Measurements from ENCODE around the gene IGSF9B.

The IGSF9B gene

DNA sequence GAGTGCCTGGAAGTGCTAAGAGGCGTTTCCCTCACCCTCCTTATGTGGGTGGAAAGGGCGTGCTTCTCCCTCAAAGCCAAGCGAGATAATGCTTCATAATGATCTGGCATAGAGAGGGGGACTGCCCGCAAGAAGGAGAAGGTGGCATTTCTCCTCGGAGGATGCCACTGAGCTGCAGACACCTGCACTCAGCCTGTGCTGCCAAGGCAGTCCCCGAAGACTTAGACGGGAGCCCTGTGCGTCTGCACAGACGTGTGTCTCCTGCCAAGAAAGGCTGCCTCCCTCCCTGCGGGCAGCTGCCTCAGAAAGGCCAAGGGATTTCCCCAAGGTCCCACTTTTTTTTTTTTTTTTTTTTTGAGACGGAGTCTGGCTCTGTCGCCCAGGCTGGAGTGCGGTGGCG is 63.4 kb downstream of the IGSF9B start:
- FAIRE-seq (no peak), DNase-seq (ENCODE audit: insufficient read length, low spot score) (no peak)
- no peak for TF ChIP-seq POLR2A (IDR thresholded peaks at IDR 0.05; ENCODE audit: low read depth, low read length)
- no peak for TF ChIP-seq POLR2AphosphoS5 (IDR thresholded peaks at IDR 0.05; ENCODE audit: low read depth, low read length)
- no peak for TF ChIP-seq PAX5 (IDR thresholded peaks at IDR 0.05; ENCODE audit: insufficient read depth, low read length, severe bottlenecking)
- TF ChIP-seq TAF1 (IDR thresholded peaks at IDR 0.05; ENCODE audit: low read depth, low read length): no peak
- TF ChIP-seq SPI1 (IDR thresholded peaks at IDR 0.05; ENCODE audit: low read depth, low read length): no peak
- no peak for TF ChIP-seq POU2F2 (IDR thresholded peaks at IDR 0.05; ENCODE audit: low read depth, low read length)

DNA sequence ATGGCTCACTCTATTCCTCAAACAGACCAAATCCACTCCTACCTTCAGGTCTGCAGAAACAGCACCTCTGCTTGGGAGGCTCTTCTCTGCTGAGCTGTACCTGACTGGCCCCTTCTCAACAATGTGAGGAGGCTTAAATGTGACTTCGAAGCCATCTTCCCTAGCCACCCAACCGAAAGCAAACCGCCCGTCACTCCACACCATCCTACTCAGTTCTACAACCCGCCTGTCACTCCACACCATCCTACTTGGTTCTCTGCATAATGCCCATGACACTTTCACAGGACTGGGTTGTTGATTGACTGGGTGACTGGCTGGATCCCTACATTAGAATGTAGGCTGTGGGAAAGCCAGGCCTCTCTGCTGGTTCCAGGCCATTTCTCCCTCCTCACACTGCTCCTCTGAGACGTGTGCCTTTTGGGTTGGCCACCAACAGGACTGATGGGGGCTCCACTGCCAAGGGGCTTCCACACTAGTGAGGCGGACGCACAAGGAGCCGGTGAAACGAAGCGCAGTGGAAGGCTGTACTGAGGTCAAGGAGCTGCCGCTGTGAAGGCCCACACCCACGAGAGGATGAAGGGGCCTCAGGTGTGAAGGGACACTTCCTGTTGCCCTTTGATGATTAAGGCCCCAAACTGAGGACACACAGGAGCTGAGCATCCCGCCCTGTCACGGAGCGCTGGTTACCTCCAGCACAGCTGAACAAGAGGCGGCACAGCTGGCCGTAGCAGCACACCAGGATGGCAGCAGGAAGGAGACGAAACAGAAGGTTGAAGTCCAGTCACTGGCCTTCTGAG is 64.0 kb downstream of the IGSF9B start:
- DNase-seq (ENCODE audit: insufficient read length, low spot score) (no peak), FAIRE-seq (no peak)
- TF ChIP-seq TAF1 (IDR thresholded peaks at IDR 0.05; ENCODE audit: low read depth, low read length) (no peak), PAX5 (IDR thresholded peaks at IDR 0.05; ENCODE audit: insufficient read depth, low read length, severe bottlenecking) (no peak), POLR2AphosphoS5 (IDR thresholded peaks at IDR 0.05; ENCODE audit: low read depth, low read length) (no peak), POU2F2 (IDR thresholded peaks at IDR 0.05; ENCODE audit: low read depth, low read length) (no peak), POLR2A (IDR thresholded peaks at IDR 0.05; ENCODE audit: low read depth, low read length) (no peak), SPI1 (IDR thresholded peaks at IDR 0.05; ENCODE audit: low read depth, low read length) (no peak)

DNA sequence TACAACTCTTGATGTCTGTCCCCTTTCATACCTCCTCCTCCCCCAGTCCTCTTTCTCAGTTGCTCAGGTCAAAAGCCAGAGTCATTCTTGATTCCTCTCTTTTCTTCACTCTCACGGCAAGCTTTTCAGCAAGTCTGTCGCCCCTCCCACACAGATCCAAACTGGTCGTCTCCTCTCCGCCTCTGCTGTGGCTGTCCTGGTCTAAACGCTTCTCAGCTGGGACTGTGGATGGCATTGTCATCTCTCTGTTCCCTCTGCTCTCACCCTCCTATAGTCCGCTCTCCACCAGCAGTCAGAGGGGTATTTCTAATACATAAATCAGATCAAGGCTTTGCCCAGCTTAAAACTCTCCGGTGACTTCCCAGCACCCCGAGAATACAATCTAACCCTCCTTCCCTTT is 64.6 kb downstream of the IGSF9B start:
- no peak for DNase-seq (ENCODE audit: insufficient read length, low spot score)
- TF ChIP-seq TAF1 (IDR thresholded peaks at IDR 0.05; ENCODE audit: low read depth, low read length) (no peak), SPI1 (IDR thresholded peaks at IDR 0.05; ENCODE audit: low read depth, low read length) (no peak), POLR2AphosphoS5 (IDR thresholded peaks at IDR 0.05; ENCODE audit: low read depth, low read length) (no peak), POLR2A (IDR thresholded peaks at IDR 0.05; ENCODE audit: low read depth, low read length) (no peak), PAX5 (IDR thresholded peaks at IDR 0.05; ENCODE audit: insufficient read depth, low read length, severe bottlenecking) (no peak), POU2F2 (IDR thresholded peaks at IDR 0.05; ENCODE audit: low read depth, low read length) (no peak)
- FAIRE-seq: no peak

DNA sequence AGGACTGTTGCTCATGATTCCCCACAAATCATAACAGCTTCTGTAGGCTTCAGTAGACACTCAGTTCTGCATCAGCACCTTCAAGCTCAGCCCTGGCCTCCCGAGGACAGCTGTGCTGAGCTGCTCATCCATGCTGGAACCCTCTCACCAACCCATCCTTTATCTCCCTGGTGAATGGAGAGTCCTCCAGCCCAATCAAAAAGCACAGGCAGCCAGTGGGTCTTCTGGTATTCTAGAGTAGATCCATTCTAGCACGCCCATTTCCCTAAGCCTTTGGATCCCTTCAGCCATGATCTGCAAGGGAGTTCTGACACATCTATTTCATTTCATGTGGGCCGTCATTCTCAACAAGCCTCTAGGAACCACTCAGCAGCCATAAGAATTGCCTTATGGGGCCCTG is 66.9 kb downstream of the IGSF9B start:
- no peak for FAIRE-seq
- no peak for DNase-seq (ENCODE audit: insufficient read length, low spot score)
- TF ChIP-seq POLR2A (IDR thresholded peaks at IDR 0.05; ENCODE audit: low read depth, low read length): no peak
- no peak for TF ChIP-seq POLR2AphosphoS5 (IDR thresholded peaks at IDR 0.05; ENCODE audit: low read depth, low read length)
- TF ChIP-seq SPI1 (IDR thresholded peaks at IDR 0.05; ENCODE audit: low read depth, low read length): no peak
- no peak for TF ChIP-seq TAF1 (IDR thresholded peaks at IDR 0.05; ENCODE audit: low read depth, low read length)
- TF ChIP-seq POU2F2 (IDR thresholded peaks at IDR 0.05; ENCODE audit: low read depth, low read length): no peak
- no peak for TF ChIP-seq PAX5 (IDR thresholded peaks at IDR 0.05; ENCODE audit: insufficient read depth, low read length, severe bottlenecking)

DNA sequence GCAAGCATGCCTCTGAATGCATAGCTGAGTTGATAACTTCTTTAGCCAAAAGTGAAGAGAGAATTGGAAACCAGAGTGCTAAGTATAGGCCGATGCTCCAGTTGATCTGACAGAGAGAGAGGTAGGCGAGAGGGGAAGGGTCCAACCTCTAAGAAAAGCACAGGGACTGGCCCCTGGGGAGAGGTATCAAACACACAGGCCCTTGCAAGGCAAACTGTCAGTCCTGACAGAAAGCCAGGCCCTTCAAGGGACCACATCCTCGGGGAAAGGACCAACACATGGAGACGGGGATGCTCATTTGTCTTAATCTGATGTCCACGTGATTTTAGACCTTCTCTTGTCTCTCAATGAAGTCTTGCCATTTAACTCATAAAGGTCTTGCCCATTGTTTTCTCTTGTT is 67.6 kb downstream of the IGSF9B start:
- DNase-seq (ENCODE audit: insufficient read length, low spot score): no peak
- FAIRE-seq: no peak
- TF ChIP-seq POLR2A (IDR thresholded peaks at IDR 0.05; ENCODE audit: low read depth, low read length) (no peak), TAF1 (IDR thresholded peaks at IDR 0.05; ENCODE audit: low read depth, low read length) (no peak), SPI1 (IDR thresholded peaks at IDR 0.05; ENCODE audit: low read depth, low read length) (no peak), POLR2AphosphoS5 (IDR thresholded peaks at IDR 0.05; ENCODE audit: low read depth, low read length) (no peak), PAX5 (IDR thresholded peaks at IDR 0.05; ENCODE audit: insufficient read depth, low read length, severe bottlenecking) (no peak), POU2F2 (IDR thresholded peaks at IDR 0.05; ENCODE audit: low read depth, low read length) (no peak)

DNA sequence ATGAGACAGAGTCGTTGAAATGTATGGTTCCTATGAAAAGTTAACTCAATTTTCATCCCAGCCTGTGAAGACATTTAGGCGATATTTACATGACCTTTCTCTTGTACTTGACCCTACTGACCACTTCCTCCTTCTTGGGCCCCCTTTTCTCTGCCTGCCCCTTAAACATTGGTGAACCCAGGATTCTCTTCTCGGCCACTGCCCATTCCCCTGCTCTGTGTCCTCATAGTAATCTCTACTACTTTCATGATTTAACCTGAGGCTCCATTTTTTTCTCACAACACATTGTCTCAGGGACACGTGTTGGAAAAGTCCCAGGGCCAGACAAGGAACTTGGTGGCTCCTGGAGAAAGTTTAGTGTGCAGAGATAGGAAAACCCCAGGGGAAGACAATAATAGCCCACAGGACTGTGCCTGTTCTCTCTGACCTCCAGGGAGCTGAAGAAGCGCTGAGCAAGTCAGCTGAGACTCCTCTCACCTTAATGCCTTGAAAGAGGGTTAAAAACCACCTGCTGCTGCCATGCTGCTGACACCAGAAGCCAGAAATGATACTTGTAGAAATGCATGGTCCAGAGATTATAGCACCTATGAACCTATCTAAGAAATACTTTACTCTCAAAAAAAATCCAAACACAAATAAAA is 69.0 kb downstream of the IGSF9B start:
- no peak for FAIRE-seq
- TF ChIP-seq TAF1 (IDR thresholded peaks at IDR 0.05; ENCODE audit: low read depth, low read length) (no peak), SPI1 (IDR thresholded peaks at IDR 0.05; ENCODE audit: low read depth, low read length) (peak; percentile 45; the same call in 1 of the 2 replicates)
- no peak for DNase-seq (ENCODE audit: insufficient read length, low spot score)

DNA sequence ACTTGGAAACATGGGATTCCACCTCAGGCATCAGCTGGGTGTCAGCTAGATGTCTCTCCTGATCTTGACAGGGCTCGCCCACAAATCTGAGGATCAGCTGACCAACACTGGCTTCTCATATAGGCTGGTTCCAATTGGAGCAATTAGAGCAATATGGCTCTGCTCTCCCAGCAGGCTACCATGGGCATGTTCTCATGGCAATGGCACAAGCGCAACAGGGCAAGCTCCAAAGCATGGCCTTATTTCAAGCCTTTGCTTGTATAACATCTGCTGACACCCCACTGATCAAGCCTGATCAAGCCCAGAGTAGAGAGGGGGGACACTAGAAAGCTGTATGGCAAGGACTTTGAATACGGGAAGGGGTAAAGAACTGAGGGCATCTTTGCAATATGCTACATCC is 70.7 kb downstream of the IGSF9B start:
- TF ChIP-seq POLR2AphosphoS5 (IDR thresholded peaks at IDR 0.05; ENCODE audit: low read depth, low read length) (no peak), PAX5 (IDR thresholded peaks at IDR 0.05; ENCODE audit: insufficient read depth, low read length, severe bottlenecking) (no peak), SPI1 (IDR thresholded peaks at IDR 0.05; ENCODE audit: low read depth, low read length) (no peak), TAF1 (IDR thresholded peaks at IDR 0.05; ENCODE audit: low read depth, low read length) (no peak), POU2F2 (IDR thresholded peaks at IDR 0.05; ENCODE audit: low read depth, low read length) (no peak), POLR2A (IDR thresholded peaks at IDR 0.05; ENCODE audit: low read depth, low read length) (no peak)
- no peak for FAIRE-seq
- DNase-seq (ENCODE audit: insufficient read length, low spot score): no peak

DNA sequence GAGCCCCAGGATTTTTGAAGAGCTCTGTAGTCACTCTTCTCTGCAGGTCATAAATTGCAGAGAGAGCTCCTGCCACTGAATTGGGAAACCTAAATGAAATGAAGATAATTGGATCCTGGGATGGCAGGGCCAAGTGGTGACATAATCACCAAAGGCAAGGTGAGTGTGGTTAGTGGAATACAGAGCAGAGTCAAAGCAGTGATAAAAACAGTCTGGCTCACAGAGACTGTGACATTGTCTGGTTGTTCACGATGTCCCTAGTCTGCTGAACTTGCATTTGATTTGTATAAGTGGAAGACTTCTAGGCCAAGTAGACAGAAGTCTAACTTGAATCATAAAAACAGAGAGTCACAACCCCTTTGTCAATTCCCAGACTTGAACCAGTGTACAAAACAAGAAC is 84.6 kb downstream of the IGSF9B start:
- DNase-seq (ENCODE audit: insufficient read length, low spot score) (no peak), FAIRE-seq (no peak)
- no peak for TF ChIP-seq TAF1 (IDR thresholded peaks at IDR 0.05; ENCODE audit: low read depth, low read length)
- TF ChIP-seq PAX5 (IDR thresholded peaks at IDR 0.05; ENCODE audit: insufficient read depth, low read length, severe bottlenecking): no peak
- no peak for TF ChIP-seq POU2F2 (IDR thresholded peaks at IDR 0.05; ENCODE audit: low read depth, low read length)
- no peak for TF ChIP-seq SPI1 (IDR thresholded peaks at IDR 0.05; ENCODE audit: low read depth, low read length)
- TF ChIP-seq POLR2AphosphoS5 (IDR thresholded peaks at IDR 0.05; ENCODE audit: low read depth, low read length): no peak
- TF ChIP-seq POLR2A (IDR thresholded peaks at IDR 0.05; ENCODE audit: low read depth, low read length): no peak

DNA sequence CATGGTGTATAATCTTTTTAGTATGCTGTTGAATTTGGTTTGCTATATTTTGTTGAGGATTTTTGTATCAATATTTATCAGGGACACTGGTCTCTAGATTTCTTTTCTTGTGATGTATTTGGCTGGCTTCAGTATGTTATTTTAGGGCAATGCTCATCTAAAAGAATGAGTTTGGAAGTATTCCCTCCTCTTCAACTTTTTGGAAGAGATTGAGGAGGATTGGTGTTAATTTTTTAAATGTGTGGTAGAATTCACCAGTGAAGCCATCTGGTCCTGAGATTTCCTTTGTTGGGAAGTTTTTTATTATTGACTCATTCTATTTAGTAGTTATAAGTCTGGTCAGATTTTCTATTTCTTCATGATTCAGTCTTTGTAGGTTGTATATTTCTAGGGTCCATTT is 89.3 kb downstream of the IGSF9B start:
- FAIRE-seq (no peak), DNase-seq (ENCODE audit: insufficient read length, low spot score) (no peak)
- TF ChIP-seq POU2F2 (IDR thresholded peaks at IDR 0.05; ENCODE audit: low read depth, low read length): no peak
- no peak for TF ChIP-seq POLR2A (IDR thresholded peaks at IDR 0.05; ENCODE audit: low read depth, low read length)
- no peak for TF ChIP-seq TAF1 (IDR thresholded peaks at IDR 0.05; ENCODE audit: low read depth, low read length)

DNA sequence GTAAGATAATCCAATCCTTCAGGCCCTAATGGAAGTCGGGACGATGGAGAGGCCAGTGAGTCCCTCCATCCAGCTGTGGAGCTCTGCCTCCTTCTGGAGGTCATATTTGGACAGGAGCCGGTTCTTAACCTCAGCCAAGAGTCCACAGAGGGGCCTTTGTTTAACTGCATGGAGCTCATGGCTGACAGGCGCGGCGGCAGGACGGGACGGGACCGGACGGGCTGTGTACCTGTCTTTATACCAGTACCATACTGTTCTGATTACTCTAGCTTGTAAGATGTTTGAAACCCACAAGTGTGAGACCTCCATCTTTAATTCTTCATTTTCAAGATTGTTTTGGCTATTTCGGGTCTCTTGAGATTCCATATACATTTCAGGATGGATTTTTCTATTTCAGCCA is 91.3 kb downstream of the IGSF9B start:
- TF ChIP-seq POLR2AphosphoS5 (IDR thresholded peaks at IDR 0.05; ENCODE audit: low read depth, low read length) (no peak), POLR2A (IDR thresholded peaks at IDR 0.05; ENCODE audit: low read depth, low read length) (no peak), SPI1 (IDR thresholded peaks at IDR 0.05; ENCODE audit: low read depth, low read length) (no peak), POU2F2 (IDR thresholded peaks at IDR 0.05; ENCODE audit: low read depth, low read length) (no peak), TAF1 (IDR thresholded peaks at IDR 0.05; ENCODE audit: low read depth, low read length) (no peak), PAX5 (IDR thresholded peaks at IDR 0.05; ENCODE audit: insufficient read depth, low read length, severe bottlenecking) (no peak)
- FAIRE-seq: no peak

More for the DNA sequence above, 91.3 kb downstream of the IGSF9B start:
- no peak for DNase-seq (ENCODE audit: insufficient read length, low spot score)

Data from GM12891 (cell line).